Left ventricle myocardium superior (tissue), 1 donor: ENCODE results near the gene USP17L25. TPM values are rescaled to one million over a fixed set of nuclear protein-coding genes. Genes with fewer than 3 reads are reported as not detected.
"Not testable (repeated sequence)": the region's sequence is repeated elsewhere in the genome, so short reads cannot be mapped to it uniquely, and the experiment has no call there.

Source experiments
- ATAC-seq: fragments of 200-7000 bp; cut with Tn5 transposase; one replicate; pipeline ENCODE4 v1.9.1; 2020; ENCODE audit warnings: mild to moderate bottlenecking, moderate library complexity
- DNase-seq: peaks from one replicate; pipeline ENCODE4 v3.0.0-alpha.2; 2020
- intact Hi-C: fragments of 100-400 bp; cut with micrococcal nuclease; formaldehyde crosslinking; loops from one replicate; pipeline ENCODE4 v1.11.0; 2022
- long read RNA-seq: library from polyadenylated mRNA; unstranded; transcript quantifications from one replicate; pipeline ENCODE4 v2.0.0, GENCODE V29; 2021
- total RNA-seq: library from RNA; stranded (reverse); fragmentation: NEBNext Ultra II Directional; extraction: Animal tissue kit (Norgen Biotek cat#: 25700); gene quantifications from one replicate; pipeline ENCODE4 v1.2.1, GENCODE V29; 2021
- donor health status: DM: no; HTN: yes; CAD: no; lungs with severe emphysema.

Gene USP17L25
- total RNA-seq: not detected
- long read RNA-seq: 0 reads

GRCh38 chr4:9329611-9330010 is at the start of gene USP17L25:
USP17L25 (plus strand) TSS chr4:9329911; CDS start chr4:9329911, 0 bp downstream.
- intact Hi-C loops: not testable (repeated sequence)

GRCh38 chr4:9324191-9324590 is 5.5 kb upstream of the USP17L25 start:
- not testable (repeated sequence) for DNase-seq, ATAC-seq

More at GRCh38 chr4:9329611-9330010, at the start of gene USP17L25:
- not testable (repeated sequence) for ATAC-seq, DNase-seq

GRCh38 chr4:9324865-9325264 is 4.8 kb upstream of the USP17L25 start, which contains the start of gene USP17L24:
USP17L24 (plus strand) TSS chr4:9325165; CDS start chr4:9325165, 0 bp downstream.
- DNase-seq, ATAC-seq, intact Hi-C loops: not testable (repeated sequence)

More at GRCh38 chr4:9324191-9324590, 5.5 kb upstream of the USP17L25 start:
- intact Hi-C loops: not testable (repeated sequence)

- intact Hi-C loops, ATAC-seq, DNase-seq: not testable (repeated sequence)
Measured at GRCh38 chr4:9334358-9334757, 4.6 kb downstream of the USP17L25 start, which contains the start of gene USP17L26. USP17L26 (plus strand) TSS chr4:9334658; CDS start chr4:9334658, 0 bp downstream.

- DNase-seq, ATAC-seq, intact Hi-C loops: not testable (repeated sequence)
Measured at GRCh38 chr4:9339103-9339502, 9.4 kb downstream of the USP17L25 start, which contains the start of gene USP17L5. USP17L5 (plus strand) TSS chr4:9339403; CDS start chr4:9339403, 0 bp downstream.

GRCh38 chr4:9343848-9344247 is 14.1 kb downstream of the USP17L25 start, which contains the start of gene USP17L27:
USP17L27 (plus strand) TSS chr4:9344148; CDS start chr4:9344148, 0 bp downstream.
- DNase-seq, intact Hi-C loops, ATAC-seq: not testable (repeated sequence)

GRCh38 chr4:9348593-9348992 is 18.9 kb downstream of the USP17L25 start, which contains the start of gene USP17L28:
USP17L28 (plus strand) TSS chr4:9348893; CDS start chr4:9348893, 0 bp downstream.
- DNase-seq, intact Hi-C loops, ATAC-seq: not testable (repeated sequence)

- intact Hi-C loops, ATAC-seq, DNase-seq: not testable (repeated sequence)
Measured at GRCh38 chr4:9350866-9351265, 21.2 kb downstream of the USP17L25 start.

GRCh38 chr4:9353338-9353737 is 23.6 kb downstream of the USP17L25 start, which contains the start of gene USP17L29:
USP17L29 (plus strand) TSS chr4:9353638; CDS start chr4:9353638, 0 bp downstream.
- ATAC-seq, intact Hi-C loops, DNase-seq: not testable (repeated sequence)

- intact Hi-C loops, DNase-seq, ATAC-seq: not testable (repeated sequence)
Measured at GRCh38 chr4:9362829-9363228, 33.1 kb downstream of the USP17L25 start, which contains the start of gene USP17L30. USP17L30 (plus strand) TSS chr4:9363129; CDS start chr4:9363129, 0 bp downstream.

- ATAC-seq, DNase-seq, intact Hi-C loops: not testable (repeated sequence)
Measured at GRCh38 chr4:9379881-9380280, 50.2 kb downstream of the USP17L25 start.

Other genes starting within 250 kb of the USP17L25 start
- gene FAM90A26, start 159.5 kb upstream of the USP17L25 start, total RNA-seq: not detected
- not detected for gene USP17L10, start 119.3 kb upstream of the USP17L25 start, total RNA-seq
- not detected for gene USP17L11, start 114.5 kb upstream of the USP17L25 start, total RNA-seq
- gene USP17L12, start 109.8 kb upstream of the USP17L25 start, total RNA-seq: not detected
- gene USP17L13, start 105.0 kb upstream of the USP17L25 start, total RNA-seq: not detected
- gene USP17L15, start 95.5 kb upstream of the USP17L25 start, total RNA-seq: not detected
- gene USP17L17, start 86.0 kb upstream of the USP17L25 start, total RNA-seq: not detected
- not detected for gene USP17L18, start 81.3 kb upstream of the USP17L25 start, total RNA-seq
- not detected for gene USP17L19, start 76.5 kb upstream of the USP17L25 start, total RNA-seq
- not detected for gene USP17L20, start 71.8 kb upstream of the USP17L25 start, total RNA-seq
- not detected for gene USP17L21, start 67.0 kb upstream of the USP17L25 start, total RNA-seq
- not detected for gene USP17L22, start 62.3 kb upstream of the USP17L25 start, total RNA-seq
- not detected for gene USP17L24, start 4.7 kb upstream of the USP17L25 start, total RNA-seq
- not detected for gene USP17L26, start 4.7 kb downstream of the USP17L25 start, total RNA-seq
- gene USP17L5, start 9.5 kb downstream of the USP17L25 start, total RNA-seq: not detected
- not detected for gene USP17L27, start 14.2 kb downstream of the USP17L25 start, total RNA-seq
- not detected for gene USP17L28, start 19.0 kb downstream of the USP17L25 start, total RNA-seq
- not detected for gene USP17L29, start 23.7 kb downstream of the USP17L25 start, total RNA-seq
- not detected for gene USP17L30, start 33.2 kb downstream of the USP17L25 start, total RNA-seq
- gene DEFB131A, start 114.5 kb downstream of the USP17L25 start, total RNA-seq: not detected